ENCODE measurements around the gene HPCAL1.

- TF ChIP-seq CTCF (IDR thresholded peaks at IDR 0.05) = no peak
- no peak for TF ChIP-seq ZFX (IDR thresholded peaks at IDR 0.05; ENCODE audit: borderline replicate concordance)
Observed at GRCh38 chr2:10322973-10323372, 20.3 kb downstream of the HPCAL1 start.

All from 22Rv1 (cell line).